KBM-7 (cell line): ENCODE results near the gene RASL11B.
A peak's percentile ranks its signal among the peaks of the same experiment; 100 is the strongest.
"Not testable (repeated sequence)": the region's sequence is repeated elsewhere in the genome, so short reads cannot be mapped to it uniquely, and the experiment has no call there.

Experiments
- DNase-seq: peaks from one replicate; pipeline ENCODE4 v3.0.0-alpha.2; 2015
- in situ Hi-C: fragments of 300-500 bp; cut with MboI; formaldehyde crosslinking; loops from 2 replicates; pipeline ENCODE4 v1.14.3; 2020; ENCODE audit warnings: low sequenced_read_pairs, low pct_unique_long_range_greater_than_20kb, mixed read lengths

RASL11B gene

GRCh38 chr4:52861879-52862616 is at the start of gene RASL11B:
TSS of gene RASL11B (plus strand) at chr4:52862317. CDS start at chr4:52862508, 191 bp downstream.
- peak; percentile 78 for DNase-seq
- in situ Hi-C loops, result no loop called here

GRCh38 chr4:52813546-52813945 is 48.6 kb upstream of the RASL11B start:
- no peak for DNase-seq
- in situ Hi-C loops, result no loop called here

GRCh38 chr4:52822583-52822971 is 39.5 kb upstream of the RASL11B start:
- no peak for DNase-seq
- in situ Hi-C loops, result no loop called here

GRCh38 chr4:52822972-52823701 is 39.0 kb upstream of the RASL11B start:
- DNase-seq, result no peak
- in situ Hi-C loops, result no loop called here

GRCh38 chr4:52823702-52824092 is 38.4 kb upstream of the RASL11B start:
- no peak for DNase-seq
- in situ Hi-C loops, result no loop called here

GRCh38 chr4:52824270-52824602 is 37.9 kb upstream of the RASL11B start:
- DNase-seq, result no peak
- in situ Hi-C loops, result no loop called here

GRCh38 chr4:52824603-52825459 is 37.3 kb upstream of the RASL11B start:
- DNase-seq, result no peak
- in situ Hi-C loops, result no loop called here

GRCh38 chr4:52825460-52826090 is 36.5 kb upstream of the RASL11B start:
- in situ Hi-C loops, result no loop called here
- DNase-seq, result no peak

GRCh38 chr4:52833941-52834525 is 28.1 kb upstream of the RASL11B start:
- no peak for DNase-seq
- in situ Hi-C loops, result no loop called here

- in situ Hi-C loops, result not testable (repeated sequence)
These were observed 27.3 kb upstream of the RASL11B start for GRCh38 chr4:52834641-52835456.

GRCh38 chr4:52836120-52836519 is 26.0 kb upstream of the RASL11B start:
- no peak for DNase-seq
- in situ Hi-C loops, result no loop called here

More at GRCh38 chr4:52834641-52835456, 27.3 kb upstream of the RASL11B start:
- DNase-seq, result not testable (repeated sequence)

- no peak for DNase-seq
- in situ Hi-C loops, result no loop called here
These were observed 25.4 kb upstream of the RASL11B start for GRCh38 chr4:52836678-52837077.

GRCh38 chr4:52837716-52838558 is 24.2 kb upstream of the RASL11B start:
- no peak for DNase-seq

GRCh38 chr4:52838729-52839586 is 23.2 kb upstream of the RASL11B start:
- DNase-seq, result no peak

More at GRCh38 chr4:52837716-52838558, 24.2 kb upstream of the RASL11B start:
- in situ Hi-C loops, result no loop called here

GRCh38 chr4:52840531-52841370 is 21.4 kb upstream of the RASL11B start:
- in situ Hi-C loops, result no loop called here
- DNase-seq, result no peak

More at GRCh38 chr4:52838729-52839586, 23.2 kb upstream of the RASL11B start:
- in situ Hi-C loops, result no loop called here
